HG03460 (cell line): Measurements from ENCODE around the gene ZMYND11.
"Not testable (repeated sequence)": the region's sequence is repeated elsewhere in the genome, so short reads cannot be mapped to it uniquely, and the experiment has no call there.

Source experiments
- ATAC-seq: cut with Tn5 transposase; IDR thresholded peaks from one replicate; pipeline ENCODE4 v1.9.1; 2021; ENCODE audit not compliant: unreplicated experiment

ZMYND11 gene

DNA sequence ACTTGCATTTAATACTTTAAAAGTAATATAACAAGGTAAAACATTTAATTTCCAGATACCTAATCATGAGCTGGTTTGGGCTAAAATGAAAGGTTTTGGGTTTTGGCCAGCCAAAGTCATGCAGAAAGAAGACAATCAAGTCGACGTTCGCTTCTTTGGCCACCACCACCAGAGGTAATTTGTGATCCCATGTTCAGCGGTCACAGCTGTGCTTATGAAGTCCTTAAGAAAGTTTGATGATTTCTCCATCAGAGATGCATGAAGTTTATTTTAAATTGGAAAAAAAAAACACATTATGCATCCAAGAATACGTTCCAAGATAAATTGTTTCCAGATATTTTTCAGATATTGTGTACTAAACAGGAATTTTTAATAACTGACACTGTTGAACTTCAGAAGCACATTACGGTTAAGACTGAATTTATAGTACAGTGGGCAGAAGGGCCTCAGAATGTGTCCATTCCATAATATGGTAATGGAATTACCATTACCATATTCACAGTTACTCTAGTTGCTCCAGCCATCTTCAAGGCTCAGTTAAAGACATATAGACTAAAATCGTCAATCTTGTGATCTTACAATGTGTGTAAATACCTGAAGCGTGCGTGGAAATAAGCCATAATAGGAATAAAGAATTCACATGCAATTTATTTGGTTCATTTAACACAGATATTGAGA is 106.8 kb downstream of the ZMYND11 start:
- ATAC-seq = no peak

DNA sequence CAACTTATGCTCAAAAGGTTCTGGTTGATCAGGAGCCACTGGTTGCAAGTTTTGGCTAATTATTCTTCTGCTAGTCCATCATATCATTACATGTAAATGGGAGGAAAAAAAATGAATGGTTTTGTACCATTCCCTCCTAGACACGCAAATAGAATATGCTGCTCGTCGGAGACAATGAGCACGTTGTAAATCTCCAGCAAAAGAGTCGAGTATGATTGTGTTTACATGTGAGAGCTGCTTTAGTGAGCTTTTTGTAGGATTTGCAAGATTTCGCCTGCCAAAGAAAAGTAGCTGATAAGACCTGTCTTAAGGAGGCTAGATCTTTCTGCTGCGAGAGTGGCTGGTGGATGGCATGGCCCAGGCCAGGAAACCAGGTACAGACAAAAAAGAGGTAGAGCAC is 109.0 kb downstream of the ZMYND11 start:
- no peak for ATAC-seq

DNA sequence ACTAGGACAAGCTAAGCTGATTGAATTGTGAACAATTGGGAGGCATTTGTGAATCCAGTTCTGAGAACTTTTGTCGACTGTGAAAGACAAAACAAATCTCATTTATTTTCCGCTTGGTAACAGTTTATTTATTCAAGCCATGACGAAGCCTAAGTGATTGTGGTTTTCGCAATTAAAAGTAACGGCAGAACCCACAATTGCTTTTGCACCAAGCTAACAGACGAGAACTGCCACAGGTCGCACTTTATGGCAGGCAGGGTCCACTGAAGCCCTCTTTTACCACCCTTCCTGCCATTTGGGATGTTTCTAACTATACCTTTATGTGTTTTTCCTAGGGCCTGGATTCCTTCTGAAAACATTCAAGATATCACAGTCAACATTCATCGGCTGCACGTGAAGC is 111.2 kb downstream of the ZMYND11 start:
- ATAC-seq = no peak

DNA sequence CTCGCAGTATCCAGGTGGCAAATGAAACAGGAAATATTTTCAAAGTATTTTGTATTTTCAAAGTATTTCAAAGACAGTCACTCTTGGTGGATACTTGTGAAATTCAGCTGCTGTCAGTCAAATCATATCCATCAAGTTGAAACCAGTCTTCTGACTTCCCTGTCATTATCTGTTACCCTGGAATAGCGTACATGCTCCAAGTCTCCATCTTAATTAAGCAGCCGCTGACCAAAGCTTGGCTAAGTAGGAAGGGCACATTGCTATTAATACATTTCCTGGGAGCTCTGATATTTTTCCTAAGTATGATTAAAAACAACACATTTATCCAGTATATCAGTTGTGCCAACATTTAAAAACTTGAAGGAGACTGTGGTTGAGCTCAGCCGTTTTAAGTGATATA is 112.2 kb downstream of the ZMYND11 start:
- no peak for ATAC-seq

DNA sequence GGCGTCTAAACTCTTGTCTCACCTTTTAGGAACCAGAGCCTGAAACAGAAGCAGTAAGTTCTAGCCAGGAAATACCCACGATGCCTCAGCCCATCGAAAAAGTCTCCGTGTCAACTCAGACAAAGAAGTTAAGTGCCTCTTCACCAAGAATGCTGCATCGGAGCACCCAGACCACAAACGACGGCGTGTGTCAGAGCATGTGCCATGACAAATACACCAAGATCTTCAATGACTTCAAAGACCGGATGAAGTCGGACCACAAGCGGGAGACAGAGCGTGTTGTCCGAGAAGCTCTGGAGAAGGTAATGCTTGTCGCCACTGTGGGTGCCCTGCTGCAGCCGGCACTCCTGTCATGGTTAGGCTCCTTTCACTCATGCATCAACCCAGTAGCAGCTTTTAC is 113.1 kb downstream of the ZMYND11 start:
- no peak for ATAC-seq

DNA sequence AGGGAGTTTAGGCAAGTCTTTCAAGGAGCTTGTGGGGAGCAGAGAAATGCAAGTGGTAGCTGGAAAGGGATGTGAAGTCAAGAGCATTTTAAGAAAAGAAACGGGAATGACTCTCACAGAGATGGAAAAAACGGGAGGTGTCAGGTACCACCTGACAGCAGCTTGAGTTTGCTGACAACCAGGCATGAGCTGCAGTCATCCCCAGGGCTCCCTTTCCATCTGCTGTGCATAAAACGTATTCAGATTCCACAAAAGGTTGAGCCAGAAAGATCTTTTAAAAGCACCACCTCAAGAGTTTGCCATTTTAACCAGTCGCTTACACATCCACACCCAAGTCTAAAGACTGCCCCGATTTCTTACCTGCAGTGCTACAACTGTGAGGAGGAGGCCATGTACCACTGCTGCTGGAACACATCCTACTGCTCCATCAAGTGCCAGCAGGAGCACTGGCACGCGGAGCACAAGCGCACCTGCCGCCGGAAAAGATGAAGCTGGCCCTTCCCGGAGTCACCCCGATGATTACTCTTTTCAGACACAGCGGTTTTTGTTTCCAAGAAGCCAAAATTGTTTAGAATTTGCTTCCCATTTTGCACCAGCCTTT is 116.8 kb downstream of the ZMYND11 start:
- ATAC-seq = no peak

DNA sequence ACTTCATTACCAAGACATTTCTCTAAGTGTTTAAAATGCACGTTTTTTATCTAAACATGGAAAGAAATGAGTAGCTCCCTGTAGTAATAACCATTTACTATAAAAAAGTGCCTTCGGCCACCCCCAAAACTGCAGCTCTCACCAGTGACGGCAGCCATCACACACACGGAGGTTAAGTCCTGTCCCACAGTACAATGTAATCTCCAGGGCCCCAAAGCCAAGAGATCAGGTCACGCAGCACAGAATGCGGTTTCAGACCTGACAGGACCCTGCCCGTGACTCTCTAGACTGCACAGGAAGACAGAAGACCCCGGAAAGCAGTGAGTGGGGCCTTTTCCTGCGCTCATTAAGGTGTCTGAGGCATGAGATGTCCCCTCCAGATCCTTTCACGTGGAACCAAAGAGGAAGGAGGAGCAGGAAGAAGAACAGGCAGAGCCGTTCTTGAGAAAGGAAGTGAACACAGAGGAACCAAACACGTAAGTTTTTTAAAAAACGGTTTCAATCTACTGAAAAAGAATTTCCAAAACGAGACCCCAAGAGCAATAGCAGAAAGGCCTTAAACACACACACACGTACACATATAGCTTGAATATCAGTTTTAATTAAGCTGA is 125.7 kb downstream of the ZMYND11 start:
- no peak for ATAC-seq

DNA sequence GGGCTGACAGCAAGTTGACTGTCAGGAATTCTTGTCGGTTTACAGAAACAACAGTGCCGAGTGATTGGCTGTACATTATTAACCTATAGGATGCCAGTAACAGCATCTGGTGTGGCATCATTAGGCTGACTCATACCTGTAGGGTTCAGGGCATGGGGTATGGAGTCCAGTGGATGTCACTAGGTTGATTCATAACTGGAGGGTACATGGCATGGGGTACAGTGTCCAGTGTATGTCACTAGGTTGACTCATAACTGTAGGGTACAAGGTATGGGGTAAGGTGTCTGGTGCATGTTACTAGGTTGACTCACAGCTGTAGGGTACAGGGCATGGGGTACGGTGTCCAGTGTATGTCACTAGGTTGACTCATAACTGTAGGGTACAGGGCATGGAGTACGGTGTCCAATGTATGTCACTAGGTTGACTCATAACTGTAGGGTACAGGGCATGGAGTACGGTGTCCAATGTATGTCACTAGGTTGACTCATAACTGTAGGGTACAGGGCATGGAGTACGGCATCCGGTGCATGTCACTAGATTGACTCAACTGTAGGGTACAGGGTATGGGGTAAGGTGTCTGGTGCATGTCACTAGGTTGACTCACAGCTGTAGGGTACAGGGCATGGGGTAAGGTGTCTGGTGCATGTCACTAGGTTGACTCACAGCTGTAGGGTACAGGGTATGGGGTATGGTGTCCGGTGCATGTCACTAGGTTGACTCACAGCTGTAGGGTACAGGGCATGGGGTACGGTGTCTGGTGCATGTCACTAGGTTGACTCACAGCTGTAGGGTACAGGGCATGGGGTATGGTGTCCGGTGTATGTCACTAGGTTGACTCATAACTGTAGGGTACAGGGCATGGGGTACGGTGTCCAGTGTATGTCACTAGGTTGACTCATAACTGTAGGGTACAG is 129.2 kb downstream of the ZMYND11 start:
- ATAC-seq = not testable (repeated sequence)

DNA sequence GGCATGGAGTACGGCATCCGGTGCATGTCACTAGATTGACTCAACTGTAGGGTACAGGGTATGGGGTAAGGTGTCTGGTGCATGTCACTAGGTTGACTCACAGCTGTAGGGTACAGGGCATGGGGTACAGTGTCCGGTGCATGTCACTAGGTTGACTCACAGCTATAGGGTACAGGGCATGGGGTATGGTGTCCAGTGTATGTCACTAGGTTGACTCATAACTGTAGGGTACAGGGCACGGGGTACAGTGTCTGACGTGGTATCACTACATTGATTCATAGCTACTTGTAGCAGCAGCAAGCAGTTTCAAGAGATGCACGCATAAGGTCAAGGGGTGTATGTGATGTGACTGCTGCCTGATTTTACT is 129.8 kb downstream of the ZMYND11 start:
- not testable (repeated sequence) for ATAC-seq

DNA sequence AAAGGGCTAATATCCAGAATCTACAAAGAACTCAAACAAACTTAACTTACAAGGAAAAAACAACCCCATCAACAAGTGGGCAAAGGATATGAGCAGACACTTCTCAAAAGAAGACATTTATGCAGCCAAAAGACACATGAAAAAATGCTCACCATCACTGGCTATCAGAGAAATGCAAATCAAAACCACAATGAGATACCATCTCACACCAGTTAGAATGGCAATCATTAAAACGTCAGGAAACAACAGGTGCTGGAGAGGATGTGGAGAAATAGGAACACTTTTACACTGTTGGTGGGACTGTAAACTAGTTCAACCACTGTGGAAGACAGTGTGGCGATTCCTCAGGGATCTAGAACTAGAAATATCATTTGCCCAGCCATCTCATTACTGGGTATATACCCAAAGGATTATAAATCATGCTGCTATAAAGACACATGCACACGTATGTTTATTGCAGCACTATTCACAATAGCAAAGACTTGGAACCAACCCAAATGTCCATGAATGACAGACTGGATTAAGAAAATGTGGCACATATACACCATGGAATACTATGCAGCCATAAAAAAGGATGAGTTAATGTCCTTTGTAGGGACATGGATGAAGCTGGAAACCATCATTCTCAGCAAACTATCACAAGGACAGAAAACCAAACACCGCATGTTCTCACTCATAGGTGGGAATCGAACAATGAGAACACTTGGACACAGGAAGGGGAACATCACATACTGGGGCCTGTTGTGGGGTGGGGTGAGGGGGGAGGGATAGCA is 130.7 kb downstream of the ZMYND11 start:
- not testable (repeated sequence) for ATAC-seq

DNA sequence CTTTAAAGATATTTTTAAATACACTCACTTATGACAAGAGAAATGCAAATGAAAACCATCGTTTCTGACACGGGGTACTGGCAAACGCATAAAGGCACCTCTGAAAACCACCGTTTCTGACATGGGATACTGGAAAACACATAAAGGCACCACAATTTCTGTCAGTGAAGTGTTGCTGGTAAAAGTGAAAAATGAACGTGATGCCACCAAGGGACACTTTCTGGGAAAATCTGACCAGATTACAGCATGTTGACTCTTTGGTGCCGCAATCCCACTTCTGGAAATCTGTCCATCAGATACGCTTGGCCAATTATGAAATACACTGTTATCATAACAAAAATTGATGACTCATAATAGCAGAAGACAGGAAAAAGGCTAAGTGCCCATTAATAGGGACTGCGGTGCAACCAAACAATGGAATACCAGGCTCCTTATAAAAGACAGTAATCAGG is 131.7 kb downstream of the ZMYND11 start:
- ATAC-seq = no peak

DNA sequence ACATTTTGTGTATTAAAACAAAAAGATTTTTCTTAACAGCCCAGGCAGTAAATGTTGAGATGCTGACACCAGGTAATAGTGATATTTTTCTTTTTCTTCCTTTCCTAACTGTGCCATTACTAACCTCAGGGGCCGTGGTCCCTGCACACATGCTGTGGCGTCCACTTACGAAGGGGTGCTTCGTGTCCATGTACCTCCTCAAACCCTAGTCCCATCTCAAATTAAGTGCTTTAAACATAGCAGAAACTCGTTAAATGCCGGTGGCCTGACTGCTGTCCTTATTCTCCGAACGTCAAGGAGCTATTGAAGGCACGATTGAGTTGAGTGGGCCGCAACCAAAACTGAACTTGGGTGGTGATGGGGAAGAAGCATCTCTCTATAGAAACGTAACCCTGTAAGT is 132.4 kb downstream of the ZMYND11 start:
- no peak for ATAC-seq

DNA sequence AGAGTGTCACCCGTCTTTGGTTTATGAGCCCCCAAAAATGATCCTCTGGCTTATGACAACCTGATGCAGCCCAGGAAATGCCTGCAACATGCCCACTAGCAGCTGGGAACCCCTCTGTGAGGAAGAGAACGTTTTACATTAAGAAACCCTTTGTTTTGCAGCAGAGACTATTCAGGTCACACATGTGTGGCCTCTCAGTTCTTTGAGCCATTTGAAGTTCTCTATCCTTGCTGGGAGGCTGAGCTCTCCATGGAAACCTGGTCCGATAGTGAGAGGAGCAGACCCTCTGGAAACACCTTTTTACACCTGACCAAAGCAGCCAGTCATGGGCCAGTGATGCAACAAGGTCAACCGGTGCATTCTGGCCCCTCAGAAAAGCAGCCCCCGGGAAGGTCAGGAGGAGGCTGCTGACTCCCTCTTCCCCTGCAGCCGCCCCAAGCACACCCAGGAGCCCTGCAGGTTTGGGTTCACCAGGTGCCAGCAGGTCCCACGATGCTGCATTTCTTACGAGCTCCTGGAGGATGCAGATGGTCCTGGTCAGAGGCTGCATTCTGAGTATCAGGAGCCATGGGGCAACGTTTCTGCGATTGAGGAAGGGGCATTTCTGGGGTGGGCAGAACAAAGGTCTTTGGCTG is 134.3 kb downstream of the ZMYND11 start:
- no peak for ATAC-seq

DNA sequence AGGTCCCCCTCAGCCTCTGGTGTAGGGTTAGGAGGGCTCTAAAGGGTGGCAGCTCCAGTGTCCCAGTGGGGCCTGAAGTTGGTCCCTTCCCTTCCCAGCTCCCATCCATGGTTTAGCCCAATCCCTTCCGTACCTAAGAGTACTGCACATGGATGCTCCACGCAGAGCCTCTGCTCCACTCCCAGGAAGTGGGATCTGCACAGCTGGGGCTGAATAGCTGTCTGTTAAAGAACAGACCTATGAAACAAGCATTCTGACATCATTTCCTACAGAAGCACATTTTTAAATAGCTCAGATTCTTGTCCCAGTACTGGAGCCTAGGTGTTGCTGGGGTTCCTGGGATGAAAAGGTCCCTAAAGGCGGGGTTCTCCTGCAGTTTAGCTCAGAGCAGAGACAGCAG is 135.9 kb downstream of the ZMYND11 start:
- no peak for ATAC-seq

DNA sequence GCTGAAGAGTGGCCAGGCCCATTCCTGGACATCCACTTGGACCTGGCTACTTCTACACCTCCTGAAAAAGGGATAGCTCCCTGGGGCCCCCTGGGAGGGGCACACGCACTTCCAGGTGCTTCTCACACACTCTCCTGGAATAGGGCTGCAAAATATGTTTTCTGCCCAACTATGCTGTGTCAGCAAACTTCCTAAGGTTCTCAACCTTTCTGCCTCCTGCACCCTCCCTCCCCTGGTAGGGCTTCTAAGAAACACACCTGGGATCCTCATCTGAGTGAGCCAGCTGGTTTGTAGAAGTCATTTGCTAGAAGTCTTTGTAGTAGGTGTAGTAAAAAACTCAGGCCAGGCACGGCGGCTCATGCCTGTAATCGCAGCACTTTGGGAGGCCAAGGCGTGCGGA is 136.5 kb downstream of the ZMYND11 start:
- no peak for ATAC-seq

DNA sequence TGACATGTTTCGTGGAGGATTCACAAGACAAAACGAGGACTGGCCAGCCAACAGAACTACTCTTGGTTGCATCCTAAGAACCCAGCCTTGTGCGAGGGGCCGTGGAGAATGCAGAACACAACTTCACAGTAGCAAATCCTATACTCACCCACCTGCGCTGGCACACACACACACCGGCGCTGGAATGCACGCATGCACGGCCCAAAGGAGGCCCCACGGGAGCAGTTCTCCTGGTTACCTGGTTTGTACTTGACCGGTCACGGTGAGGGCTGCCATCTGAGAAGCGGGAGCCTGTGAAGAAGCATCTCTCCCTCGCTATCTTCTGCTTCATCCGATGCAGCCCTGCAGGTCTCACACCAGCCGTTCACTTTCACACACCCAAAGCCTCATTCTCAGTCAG is 137.8 kb downstream of the ZMYND11 start:
- ATAC-seq = no peak

DNA sequence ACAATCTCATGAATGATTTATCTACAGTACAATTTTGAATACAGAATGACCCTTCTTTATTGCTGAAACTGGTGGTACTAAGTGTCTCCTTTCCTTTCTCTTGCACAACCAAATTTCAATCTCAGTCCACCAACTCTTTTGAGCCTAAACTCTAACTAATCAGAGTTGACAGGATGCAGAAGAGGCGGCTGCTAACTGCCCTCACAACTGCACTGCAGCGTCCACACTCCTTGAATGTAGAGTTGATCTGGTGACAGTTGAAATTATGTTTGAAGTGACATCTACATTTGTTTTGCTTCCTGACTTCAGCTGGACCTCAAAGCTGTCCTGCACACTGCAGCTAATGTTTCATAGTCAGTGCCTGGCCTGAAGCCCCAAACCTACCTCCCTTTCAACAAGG is 139.6 kb downstream of the ZMYND11 start:
- no peak for ATAC-seq

DNA sequence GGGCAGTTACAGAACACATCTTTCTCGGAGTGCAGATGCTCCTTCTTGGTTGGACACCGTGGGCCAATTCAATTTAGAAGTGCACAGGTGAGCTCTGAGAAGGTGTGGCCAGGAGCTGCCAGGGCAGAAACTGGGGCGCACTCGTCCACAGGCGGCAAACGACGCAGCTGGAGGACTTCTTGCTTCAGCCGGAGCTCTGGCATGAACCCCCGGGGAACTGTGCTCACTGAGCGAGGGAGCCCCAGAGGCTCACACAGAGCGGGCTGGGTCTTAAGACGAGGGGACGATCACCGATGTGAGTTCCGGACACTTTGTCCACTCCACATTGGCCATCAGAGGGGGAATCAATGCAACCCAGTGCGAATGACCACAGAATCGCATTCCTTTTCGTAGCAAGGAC is 140.4 kb downstream of the ZMYND11 start:
- no peak for ATAC-seq

DNA sequence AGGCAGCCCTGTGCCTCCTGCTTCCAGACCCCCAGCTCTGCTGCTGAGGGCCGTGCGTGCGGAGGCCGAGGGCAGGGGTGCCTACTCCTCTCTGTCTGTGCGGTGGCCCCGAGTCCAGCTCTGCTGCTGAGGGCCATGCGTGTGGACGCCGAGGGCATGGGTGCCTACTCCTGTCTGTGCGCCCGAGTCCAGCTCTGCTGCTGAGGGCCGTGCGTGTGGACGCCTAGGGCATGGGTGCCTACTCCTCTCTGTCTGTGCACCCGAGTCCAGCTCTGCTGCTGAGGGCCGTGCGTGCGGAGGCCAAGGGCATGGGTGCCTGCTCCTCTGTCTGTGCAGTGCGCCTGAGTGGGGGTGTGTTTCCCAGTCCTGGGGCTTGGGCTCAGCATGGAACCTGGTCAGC is 142.7 kb downstream of the ZMYND11 start:
- no peak for ATAC-seq

DNA sequence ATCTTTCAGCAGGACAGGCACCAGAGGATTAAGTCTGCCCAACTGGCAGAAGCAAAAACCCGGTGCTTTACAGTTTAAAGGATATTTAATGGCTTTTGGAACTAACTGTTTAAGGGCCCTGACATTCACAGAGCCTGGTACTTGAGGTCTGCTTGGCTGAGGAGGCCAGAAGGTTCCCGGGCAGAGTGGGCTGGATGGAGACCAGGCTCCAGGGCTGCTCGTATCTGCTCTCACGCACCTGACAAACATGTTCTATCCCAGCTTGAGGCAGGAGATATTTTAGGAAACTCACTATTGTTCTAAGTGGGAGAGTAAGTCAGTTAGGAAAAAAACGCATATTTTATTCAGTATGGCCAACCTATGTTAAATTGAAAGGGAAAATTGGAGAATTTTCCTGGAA is 143.5 kb downstream of the ZMYND11 start:
- no peak for ATAC-seq
